Measurements from ENCODE around the gene ZNF367.

ZNF367 gene

DNA sequence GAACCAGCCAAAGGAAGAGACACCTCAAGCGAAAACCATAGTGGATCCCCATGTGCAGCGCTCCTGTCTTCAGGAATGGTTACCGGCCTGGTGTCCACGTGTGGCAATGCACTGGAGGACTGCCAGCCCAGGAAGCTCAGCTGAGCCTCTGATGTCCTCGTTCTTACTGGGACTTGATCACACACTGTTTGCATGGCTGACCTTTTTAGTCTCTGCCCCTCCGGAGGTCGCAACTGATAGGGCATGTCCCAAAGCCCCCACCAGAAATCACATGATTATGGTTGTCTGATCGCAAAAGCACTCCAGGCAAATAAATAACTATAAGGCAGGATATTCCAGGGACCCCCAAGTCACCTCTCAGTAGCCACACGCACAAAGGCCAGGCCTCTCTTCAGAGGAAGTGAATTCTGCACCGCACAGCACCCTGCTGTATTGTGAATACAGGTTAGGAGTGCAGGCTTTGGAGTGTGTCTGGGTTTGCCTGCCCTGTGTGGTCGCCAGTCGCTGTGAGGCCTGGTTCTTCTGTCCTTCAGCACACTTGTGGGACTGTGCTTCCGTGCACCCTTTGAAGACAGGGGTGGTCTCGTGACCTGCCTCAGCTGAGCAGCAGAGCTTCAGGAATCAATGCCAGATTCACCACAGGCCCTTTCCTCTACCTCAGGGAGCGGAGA is 18.4 kb upstream of the ZNF367 start:
- DNase-seq, result no peak

DNA sequence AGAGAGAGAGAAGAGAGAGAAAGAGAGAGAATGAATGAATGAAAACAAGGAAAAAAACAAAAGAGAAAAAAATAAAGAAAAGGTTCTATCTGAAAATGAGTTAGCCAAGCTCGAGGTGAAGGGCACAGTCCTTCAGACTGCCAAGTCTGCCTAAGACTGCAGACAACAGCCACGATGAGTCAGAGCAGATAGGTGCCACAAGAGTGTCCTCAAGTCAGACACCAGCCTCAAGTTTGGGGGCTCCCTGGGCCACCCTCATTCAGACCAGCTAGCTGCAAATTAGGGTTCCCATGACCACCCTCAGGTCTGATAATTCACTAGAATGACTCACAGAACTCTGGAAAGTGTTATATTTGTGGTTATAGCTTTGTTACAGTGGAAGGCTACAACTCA is 17.9 kb upstream of the ZNF367 start:
- DNase-seq, result no peak

DNA sequence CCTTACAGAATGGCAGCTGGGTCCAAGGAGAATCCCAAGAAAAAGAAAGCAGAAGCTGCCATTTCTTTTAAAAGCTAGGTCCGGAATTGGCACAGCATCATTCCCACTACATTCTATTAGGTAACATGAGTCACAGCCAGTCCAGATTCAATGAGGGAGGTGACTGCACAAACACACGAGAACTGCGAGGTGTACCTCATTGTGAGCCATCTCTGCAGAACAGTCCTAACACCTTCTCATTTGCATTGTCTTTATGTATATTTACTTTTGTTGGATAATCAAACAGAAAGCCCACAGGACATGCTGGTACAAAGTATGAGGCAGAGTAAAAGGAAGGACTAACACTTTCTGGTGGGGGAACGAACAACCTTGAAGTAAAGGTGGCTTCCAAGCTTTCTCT is 17.2 kb upstream of the ZNF367 start:
- no peak for DNase-seq

DNA sequence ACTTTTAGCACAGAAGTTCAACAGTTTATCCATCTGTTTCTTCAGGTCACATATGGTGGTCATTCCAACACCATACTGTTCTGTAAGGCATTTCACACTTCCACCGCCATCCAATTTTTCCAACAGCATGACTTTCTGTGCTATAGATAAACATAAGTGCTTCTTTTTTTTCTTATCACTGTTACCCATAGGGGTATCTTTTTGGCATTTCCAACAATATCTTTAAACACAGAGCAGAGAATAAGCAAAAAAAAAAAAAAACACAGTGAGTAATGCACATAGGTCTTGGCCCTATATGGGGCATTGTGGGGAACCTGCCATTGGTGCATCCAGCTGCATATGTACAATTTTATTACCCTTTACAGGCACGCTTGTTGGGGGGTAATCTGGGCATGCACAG is 12.2 kb upstream of the ZNF367 start:
- no peak for DNase-seq

DNA sequence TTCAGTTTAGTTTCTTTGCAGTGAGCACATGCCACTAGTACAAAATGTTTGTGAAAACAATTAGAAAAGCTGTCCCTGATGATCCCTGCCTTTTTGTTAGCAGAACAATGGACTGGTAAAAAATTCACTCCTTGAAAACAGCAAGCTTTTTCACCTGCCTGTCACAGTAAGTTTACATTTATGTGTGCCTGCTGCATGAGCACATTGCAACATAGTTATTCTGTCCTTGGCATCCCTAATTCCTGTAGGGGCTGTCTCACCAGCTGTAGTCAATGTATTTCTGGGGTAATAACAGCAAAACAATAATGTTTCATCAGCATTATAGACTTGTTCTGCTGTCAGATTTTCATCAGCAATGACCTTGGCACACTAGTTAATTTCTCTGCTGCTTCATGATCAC is 11.6 kb upstream of the ZNF367 start:
- no peak for DNase-seq

DNA sequence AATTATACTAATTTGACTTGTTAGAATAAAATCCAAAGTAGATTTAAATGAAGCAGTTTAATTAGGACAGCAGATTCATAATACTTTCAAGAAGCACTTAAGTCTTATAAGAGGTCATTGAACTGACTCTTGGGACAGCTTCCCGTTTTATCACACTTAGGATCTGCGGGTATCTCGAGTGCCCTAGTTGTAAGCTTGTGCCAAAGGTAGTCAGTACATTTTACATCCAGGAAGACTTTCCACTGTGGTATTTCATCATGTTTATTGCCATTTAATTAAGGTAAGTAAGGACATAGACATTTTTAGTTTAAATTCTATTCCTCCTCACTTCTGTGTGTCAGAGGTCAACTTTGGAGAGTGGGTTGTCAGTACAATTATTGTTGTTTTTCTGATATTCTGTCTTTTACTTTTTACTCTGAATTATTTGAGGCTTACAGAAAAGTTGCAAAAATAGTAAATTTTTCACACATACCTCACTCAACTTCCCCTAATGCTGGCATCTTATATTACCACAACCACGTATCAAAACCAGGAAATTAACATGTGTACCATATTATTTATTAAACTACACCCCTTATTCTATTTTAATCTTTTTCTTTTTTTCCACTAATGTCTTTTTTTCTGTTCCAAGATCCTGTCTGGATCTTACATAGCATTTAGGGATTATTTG is 7.5 kb upstream of the ZNF367 start:
- no peak for DNase-seq

DNA sequence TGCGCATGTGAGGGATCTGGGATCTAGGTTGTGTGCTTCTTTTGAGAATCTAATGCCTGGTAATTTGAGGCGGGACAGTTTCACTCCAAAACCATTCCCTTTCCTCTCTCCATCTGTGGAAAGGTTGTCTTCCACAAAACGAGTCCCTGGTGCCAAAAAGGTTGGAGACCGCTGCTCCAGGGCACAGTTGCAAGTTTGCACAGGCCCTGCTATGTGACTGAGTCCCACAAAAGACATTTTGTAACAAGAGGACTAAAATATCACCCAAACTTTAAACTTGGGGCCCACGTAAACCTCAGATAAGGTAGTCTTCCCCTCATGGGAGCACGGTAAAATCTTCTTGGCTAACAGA is 5.8 kb upstream of the ZNF367 start:
- DNase-seq, result no peak

DNA sequence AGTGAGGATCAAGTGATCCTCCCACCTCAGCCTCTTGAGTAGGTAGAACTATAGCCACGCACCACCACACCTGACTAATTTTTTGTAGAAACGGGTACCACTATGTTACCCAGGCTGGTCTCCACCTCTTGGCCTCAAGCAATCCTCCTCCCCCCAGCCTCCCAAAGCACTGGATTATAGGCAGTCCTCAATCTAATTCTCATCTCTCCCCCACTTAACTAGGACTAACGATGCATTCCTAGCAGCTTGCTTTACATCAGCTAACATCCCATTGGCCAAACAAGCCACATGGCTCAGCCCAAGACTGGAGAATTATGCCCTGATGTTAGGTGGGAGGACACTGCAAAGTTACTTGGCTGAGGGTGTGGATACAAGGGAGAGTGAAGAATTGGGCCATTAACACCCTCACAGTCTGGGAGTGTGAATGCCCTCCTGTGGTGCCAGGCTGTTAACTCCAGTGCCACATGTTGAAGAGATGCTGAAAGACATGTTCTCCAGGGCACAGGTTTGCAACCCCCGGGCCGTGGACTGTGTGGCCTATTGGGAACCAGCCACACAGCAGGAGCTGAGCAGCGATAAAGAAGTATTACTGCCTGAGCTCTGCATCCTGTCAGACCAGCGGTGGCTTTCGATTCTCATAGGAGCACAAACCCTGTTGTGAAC is 5.3 kb upstream of the ZNF367 start:
- DNase-seq, result no peak

DNA sequence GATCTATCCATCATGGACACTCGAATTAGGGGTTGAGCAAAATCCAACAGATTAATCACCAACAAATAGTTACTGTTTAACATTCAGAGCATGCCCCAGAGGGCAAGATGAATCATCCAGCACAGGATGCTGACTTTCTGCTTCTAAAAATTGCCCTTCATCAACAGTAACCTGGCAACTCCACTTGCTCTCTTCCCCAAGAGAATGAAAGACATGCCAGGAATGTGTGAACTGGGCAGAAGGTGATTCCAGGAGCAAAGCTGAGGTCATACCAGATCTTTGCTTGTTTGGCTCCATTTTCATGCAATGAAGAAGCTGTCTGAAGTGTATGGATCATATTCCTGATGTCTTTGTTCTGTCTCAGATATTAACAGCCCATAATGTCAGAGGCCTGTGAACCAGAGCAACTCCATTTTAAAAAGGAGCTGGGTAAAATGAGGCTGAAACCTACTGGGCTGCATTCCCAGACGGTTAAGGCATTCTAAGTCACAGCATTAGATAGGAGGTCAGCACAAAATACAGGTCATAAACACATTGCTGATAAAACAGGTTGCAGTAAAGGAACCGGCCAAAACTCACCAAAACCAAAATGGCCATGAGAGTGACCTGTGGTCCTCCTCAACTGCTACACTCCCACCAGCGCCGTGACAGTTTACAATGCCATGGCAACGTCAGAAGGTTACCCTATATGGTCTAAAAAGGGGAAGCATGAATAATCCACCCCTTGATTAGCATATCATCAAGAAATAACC is 2.5 kb upstream of the ZNF367 start:
- no peak for DNase-seq

DNA sequence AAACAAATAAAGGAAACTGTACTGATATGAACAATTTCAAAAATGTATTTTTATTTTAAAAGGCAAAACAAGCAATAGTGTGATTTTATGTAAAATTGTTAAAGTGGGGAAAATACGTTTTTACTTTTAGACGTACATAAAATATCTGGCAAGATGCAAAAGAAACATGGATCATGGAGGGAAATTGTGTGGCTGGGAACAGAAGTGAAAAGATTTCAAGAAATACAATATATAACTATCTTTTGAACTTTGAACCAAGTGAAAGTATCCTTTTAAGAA is 1.5 kb upstream of the ZNF367 start:
- DNase-seq, result no peak

DNA sequence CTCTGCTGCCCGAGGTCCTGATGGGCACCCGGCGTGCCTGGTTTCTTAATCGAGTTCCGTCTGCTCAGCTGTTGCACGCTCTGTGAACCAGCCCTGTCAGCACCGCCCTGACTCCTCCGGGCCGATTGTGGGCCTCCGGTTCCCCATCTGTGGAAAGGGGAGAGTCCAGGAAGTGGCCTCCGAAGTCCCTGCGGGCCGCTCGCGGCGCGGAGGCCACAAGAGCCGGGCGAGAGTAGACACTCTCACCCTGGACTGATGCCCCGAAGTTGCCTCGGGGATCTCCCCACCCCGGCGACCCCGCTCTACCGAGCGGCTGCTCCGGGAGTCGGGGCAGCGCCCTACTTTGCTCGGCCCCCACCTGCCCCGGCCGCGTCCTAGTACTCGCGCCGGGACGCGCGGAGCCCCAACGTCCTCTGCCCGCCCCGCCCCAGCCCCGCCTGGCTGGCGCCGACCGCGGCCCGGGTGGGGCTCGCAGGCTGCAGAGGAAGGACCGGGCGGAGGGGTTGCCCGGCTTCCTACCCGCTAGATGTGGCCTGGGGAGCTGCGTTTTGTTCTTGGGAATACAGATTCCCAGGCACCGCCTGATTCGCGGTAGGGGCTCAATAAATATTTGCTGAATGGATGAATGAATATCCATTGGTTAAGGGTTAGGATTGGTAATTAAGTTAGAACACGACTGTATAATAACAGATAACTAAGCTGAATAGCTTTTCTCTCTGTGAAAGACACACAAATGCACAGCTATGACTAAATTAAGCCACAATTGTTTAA is 935 bp upstream of the ZNF367 start:
- no peak for DNase-seq

DNA sequence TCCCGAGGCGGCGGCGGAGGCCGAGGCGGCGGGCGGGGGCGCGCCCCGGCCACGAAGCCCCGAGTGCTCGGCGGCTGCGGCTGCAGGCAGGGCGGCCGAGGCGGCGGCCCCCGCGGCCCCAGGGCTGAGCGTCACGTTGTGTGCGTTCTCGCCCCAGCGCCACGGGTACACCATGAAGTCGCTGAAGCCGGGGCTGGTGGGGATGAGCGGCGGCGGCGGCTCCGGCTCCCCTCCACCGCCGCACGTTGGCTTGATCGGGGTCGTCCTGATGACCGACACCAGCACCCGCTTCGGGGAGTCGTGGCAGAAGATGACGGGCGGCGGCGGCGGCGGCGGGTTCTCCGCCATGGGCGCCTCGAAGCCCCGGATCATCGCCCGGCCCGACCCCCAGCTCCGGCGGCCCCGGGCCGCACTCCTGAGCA is 498 bp downstream of the ZNF367 start:
- no peak for DNase-seq

DNA sequence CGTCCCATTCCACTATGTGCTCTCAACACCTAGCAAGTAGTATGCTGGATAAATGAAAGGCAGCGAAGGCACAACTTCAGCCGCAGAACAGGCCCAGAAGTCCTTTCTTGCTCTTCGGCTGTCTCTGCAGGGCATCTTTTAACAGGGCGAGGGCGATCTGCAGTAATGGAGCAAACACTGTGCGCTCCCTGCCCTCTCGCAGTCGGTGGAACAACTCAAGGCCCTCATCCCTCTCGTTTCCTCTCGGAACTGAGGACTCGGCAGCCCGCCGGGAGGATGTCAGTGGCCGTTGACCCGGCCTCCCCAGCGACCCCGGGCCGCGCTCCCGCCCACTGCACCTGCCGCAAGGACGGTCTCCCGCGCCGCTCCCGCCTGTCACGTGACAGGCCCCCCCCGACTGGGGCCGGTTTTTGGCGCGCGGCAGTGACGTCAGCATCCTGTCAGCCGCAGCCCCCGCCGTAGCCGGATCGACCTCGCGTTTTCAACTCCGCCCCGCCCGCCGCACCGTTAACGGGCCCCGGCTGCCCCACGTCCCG is 1.1 kb downstream of the ZNF367 start:
- DNase-seq, result peak in 1 of 2 experiments; percentile 28

DNA sequence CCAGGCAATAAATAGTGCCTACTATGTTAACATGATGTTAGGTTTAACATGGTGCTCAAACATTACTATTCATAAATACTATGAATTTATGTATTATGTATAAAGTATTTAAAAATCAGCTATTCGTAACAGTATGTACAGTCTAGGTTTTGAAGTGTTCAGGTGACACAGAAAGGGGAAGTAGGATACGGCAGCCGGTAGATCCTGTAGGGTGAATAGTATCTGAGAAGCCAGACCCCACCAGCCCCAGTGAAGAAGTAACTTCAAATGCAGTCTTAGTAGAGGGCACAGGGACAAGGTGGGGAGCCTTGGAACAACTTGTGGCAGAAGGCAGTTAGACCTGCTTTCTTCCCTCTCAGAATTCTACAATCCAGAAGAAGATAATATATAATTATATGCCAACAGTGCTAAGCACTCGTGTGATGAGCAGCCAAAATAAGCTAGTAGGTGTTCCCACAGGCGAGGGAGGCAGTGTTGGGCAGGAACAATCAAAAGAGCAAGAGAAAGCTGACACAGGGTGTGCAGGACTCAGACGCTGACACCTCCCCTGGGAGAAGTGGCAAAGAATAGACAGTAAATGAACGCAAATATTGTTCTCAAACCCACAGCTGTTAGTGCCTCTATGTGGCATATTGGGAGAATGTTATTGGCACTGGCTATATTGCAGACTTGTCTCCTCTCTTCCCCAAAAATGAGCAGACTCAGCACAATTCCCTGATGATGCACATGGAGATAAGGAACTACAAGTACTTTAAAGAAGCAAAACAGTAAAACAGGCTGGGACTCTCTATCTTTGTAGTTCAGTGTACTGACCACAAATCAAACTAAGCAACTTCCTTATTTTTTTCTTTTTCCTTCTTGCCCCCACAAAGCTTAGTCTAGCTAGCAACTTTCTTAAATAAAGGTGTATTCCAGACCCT is 4.6 kb downstream of the ZNF367 start:
- no peak for DNase-seq

DNA sequence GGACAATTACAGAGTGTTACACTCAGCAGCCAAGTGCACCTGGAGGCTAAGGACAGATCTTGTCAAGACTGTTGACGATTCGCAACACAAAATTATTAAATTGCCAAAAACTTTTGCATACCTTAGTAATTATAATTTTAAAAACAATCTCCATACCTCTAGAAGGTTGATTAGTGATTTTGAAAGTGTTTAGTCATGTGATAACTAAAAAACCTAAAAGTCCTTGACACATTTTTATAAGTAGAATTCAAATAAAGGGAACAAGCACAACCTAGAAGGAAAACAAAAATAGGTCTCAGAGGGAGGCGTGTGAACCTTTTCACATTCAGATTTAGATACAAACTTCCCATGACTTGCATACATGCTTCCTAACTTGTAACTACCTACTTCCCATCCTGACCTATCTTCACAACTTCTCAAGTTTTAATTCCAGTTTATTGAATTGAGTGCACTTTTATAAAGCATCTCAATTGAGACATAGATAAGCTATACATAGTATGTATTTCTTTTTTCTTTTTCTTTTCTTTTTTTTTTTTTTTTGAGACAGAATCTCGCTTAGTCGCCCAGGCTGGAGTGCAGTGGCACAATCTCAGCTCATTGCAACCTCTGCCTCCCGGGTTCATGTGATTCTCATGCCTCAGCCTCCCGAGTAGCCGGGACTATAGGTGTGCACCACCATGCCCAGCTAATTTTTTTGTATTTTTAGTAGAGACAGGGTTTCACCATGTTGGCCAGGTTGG is 5.8 kb downstream of the ZNF367 start:
- no peak for DNase-seq

DNA sequence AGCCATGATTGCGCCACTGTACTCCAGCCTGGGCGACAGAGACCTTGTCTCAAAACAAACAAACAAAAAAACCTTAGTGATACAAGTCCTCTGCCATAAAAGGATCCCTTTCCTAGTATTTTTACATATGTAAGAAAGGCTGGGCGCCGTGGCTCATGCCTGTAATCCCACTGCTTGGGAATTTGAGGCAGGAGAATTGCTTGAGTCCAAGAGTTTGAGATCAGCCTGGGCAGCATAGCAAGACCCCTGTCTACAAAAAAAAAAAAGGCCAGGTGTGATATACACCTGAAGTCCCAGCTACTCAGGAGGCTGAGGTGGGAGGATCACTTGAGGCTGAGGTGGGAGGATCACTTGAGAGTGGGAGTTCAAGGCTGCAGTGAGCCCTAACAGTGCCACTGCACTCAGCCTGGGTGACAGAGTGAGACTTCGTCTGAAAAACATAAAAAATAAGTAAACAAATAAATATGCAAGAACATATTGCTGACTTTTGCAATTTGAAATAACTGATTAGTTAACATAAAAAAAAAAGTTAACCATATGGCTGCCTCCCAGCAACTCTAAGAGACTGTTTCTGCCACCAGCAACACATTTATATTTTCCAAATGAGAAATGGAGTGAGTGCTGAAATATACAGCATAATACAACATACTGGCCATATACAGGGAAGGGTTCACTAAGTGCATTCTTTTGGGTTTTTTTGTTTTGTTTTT is 6.9 kb downstream of the ZNF367 start:
- DNase-seq, result no peak

DNA sequence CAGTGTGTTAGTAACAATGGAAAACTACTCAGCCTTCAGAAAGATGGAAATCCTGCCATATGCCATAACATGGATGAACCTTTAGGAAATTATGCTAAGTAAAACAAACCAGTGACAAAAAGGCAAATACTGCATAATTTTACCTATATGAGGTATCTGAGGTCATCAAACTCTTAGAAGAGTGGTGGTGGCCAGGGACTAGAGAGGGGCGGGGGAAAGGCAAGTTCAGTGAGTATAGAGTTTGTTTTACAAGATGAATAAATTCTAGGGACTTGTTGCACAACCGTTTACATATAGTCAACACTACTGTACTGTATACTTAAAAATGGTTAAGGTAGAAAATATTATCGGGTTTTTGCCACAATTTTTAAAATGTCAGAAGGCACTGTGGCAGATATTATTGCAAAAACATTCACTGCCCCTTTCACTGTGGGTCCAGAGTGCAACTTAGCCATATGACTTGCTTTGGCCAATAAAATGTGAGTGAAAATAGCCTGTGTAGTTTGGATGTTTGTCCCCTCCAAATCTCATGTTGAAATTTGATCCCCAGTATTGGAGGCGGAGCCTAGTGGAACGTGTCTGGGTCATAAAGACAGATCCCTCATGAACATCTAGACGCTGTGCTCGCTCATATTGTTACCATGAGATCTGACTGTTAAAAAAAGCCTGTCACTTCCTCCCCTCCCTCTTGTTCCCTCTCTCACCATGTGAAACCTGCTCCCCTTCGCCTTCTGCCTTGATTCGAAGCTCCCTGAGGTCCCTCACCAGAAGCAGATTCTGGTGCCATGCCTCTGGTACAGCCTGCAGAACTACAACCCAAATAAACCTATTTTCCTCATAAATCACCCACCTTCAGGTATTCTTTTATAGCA is 9.5 kb downstream of the ZNF367 start:
- no peak for DNase-seq

DNA sequence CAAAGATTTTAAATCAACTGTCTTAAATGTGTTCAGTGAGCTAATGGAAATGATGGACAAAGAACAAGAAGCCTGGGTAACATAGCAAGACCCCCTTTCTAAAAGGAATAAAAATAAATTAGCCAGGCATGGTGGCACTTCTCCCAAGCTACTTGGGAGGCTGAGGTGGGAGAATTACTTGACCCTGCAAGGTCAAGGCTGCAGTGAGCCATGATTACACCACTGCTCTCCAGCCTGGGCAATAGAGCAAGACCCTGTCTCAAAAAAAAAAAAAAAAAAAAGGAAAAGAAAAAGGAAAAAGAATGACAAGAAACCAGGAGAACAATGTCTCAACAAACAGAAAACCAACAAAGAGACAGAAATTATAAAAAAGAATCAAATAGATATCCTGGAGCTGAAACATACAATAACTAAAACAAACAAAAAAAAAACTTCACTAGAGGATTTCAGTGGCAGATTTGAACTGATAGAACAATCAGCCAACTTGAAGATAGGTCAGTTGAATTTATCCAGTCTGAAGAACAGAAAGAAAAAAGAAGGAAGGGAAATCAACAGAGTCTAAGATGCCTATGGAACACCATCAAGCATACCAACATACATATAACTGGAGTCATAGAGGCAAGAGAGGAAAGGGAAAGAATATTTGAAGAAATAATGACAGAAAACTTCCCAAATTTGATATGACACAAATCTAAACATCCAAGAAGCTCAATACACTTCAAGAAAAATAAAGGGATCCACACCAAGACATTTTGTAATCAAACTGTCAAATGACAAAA is 17.8 kb downstream of the ZNF367 start:
- DNase-seq, result no peak

DNA sequence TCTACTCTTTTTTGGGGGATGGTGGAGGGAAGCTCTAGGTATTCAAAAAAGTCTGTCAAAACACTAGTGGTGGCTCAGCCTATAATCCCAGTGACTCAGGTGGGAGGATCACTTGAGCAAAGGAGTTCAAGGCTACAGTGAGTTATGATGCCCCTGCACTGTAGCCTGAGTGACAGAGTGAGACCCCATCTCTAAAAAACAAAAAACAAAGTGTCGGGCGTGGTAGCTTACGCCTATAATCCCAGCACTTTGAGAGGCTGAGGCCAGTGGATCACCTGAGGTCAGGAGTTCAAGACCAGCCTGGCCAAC is 18.9 kb downstream of the ZNF367 start:
- DNase-seq, result no peak

Measured in cerebellar nuclear complex (tissue), 1 donor.